GM19468 (cell line): ENCODE results near the gene ICOSLG.
"Not testable (repeated sequence)": the region's sequence is repeated elsewhere in the genome, so short reads cannot be mapped to it uniquely, and the experiment has no call there.

Experiments used
- ATAC-seq: cut with Tn5 transposase; IDR thresholded peaks from one replicate; pipeline ENCODE4 v1.9.1; 2021; ENCODE audit warnings: mild to moderate bottlenecking, moderate library complexity, moderate number of reproducible peaks; ENCODE audit not compliant: unreplicated experiment; ENCODE audit errors: extremely low read depth

Gene ICOSLG, protein sequence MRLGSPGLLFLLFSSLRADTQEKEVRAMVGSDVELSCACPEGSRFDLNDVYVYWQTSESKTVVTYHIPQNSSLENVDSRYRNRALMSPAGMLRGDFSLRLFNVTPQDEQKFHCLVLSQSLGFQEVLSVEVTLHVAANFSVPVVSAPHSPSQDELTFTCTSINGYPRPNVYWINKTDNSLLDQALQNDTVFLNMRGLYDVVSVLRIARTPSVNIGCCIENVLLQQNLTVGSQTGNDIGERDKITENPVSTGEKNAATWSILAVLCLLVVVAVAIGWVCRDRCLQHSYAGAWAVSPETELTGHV

DNA sequence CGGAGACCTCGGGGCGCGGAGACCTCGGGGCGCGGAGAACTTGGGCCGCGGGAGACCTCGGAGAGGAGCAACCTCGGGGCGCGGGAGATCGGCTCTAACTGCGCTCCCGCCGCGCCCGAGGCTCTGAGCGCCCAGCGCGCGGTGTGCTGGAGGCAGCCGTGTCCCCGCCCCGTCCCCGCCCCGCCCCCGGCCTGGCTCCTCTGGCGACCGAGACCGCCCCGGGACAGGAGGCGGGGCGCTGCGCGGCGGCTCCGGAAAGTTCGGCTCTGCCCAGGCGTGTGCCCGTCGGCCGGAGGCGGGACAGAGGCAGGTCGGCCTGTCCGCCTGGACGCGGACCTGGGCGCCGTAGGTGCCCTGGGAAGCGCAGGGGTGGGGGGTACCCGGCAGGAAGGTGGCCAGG is at the start of gene ICOSLG:
Gene ICOSLG (minus strand): TSS at position 102 of the 400 bp plus-strand sequence. CDS start 126 bp downstream, outside the sequence.
- not testable (repeated sequence) for ATAC-seq

DNA sequence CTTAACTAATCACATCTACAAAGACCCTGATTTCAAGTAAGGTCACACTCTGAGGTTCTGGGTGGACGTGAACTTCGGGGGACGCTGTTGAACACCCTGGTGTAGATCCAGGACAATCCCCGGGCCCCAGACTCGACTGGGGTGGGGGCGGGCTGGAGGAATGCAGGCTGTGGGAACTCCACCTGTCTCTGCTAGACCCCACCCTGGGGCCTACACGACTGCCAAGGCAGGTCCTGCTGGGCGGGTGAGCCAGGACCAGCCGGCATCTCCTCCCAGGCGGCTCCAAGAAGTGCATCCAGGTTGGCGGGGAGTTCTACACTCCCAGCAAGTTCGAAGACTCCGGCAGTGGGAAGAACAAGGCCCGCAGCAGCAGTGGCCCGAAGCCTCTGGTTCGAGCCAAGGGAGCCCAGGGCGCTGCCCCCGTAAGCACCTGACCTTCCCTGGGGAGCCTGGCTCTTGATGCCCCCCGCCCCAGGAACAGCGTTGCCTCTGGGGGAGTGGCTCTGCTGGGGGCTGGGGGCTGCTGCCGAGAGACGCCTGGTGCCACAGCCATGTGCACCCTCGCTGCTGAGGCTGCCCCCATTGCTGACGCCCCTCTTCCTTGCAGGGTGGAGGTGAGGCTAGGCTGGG is 48.8 kb upstream of the ICOSLG start:
- ATAC-seq, result no peak

DNA sequence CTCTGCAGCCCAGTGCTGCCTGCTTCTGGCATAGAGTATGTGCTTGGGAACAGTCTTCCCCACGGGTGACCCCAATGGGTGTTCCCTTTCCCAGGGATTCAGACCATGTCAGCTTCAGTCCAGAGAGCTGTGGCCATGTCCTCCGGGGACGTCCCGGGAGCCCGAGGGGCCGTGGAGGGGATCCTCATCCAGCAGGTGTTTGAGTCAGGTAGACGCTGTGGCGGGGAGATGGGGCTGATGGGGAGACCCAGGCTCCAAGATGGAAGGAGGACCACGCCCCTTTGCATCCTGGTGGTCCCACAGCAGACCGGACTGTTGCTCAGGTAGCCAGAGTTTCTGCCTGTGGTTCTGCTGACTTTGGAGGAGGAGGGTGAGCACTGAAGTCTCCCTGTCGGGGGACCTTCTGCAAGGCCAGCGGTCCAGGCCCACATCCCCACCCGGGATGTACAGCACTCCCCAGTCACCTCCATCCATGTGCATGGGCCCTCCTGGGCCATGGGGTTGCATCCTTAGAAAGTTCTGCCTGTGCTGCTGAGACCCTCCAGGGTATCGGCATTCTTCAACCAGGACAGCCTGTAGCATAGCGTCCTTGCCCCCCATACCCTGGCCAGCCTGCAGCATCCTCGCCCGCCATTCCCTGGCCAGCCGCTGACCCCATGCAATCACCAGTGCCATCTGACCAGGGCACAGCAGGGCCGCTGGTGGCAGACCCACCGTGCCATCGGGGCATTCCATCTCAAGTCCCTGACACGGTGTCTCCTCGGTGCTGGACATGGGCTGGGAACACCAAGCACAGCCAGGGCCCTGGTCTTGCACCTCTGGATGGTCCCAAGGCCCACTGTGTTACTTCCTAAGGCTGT is 47.7 kb upstream of the ICOSLG start:
- ATAC-seq, result no peak

DNA sequence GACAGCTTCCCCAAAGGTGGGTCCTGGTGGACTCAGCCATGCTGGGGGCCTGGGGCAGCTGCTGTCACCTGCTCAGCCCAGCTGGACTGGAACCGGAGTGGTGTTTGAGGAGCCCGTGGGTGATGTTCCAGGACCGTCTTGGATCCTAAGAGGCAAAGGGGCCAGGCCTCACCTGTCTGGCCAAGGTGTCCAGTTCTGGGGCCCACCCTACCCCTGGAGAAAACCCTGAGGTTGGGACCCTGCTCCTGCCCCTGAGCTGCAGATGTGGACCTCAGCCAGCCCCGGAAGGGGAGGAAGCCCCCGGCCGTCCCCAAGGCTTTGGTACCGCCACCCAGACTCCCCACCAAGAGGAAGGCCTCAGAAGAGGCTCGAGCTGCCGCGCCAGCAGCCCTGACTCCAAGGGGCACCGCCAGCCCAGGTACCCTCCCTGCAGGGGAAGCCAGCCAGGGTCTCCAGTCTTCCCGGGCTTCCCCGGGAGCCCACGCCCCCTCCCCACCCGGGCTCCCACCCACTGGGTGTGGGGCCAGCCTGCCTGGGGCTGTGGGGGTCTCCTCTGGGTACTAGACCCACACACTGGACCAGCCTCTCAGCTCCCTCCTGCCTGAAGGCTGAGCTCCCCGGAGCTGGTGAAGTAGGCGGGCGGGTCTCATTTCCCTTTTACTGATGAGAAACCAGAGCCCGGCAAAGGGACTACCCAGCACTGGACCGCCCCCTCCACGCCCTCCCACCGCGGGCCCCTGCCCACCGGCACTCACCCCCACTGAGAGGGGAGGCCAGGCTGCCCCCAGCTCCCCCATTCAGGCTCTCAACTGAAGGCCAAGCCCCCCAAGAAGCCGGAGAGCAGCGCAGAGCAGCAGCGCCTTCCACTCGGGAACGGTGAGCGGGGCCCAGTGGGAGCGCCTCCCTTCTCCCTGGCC is 46.2 kb upstream of the ICOSLG start:
- no peak for ATAC-seq

DNA sequence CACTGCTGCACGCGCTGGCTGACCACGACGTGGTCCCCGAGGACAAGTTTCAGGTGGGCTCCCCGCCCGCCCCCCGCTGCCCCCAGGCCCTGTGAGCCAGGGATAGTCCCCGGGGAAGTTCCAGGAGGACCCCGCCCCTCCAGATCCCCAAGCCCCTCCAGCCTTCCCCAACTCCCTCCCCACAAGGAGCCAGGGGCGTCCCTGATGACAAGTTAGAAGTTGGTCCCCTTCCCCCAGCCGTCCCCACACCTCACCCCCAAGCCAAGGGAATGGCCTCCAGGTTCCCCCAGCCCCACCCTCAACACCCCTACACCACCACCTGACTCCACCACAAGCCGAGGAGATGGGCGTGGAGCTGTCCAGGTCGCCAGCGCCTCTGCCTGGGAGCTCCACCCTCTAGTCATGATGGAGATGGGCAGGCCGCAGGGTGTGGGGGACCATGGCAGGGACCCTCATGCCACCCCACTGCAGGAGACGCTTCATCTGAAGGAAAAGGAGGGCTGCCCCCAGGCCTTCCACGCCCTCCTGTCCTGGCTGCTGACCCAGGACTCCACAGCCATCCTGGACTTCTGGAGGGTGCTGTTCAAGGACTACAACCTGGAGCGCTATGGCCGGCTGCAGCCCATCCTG is 45.5 kb upstream of the ICOSLG start:
- no peak for ATAC-seq

DNA sequence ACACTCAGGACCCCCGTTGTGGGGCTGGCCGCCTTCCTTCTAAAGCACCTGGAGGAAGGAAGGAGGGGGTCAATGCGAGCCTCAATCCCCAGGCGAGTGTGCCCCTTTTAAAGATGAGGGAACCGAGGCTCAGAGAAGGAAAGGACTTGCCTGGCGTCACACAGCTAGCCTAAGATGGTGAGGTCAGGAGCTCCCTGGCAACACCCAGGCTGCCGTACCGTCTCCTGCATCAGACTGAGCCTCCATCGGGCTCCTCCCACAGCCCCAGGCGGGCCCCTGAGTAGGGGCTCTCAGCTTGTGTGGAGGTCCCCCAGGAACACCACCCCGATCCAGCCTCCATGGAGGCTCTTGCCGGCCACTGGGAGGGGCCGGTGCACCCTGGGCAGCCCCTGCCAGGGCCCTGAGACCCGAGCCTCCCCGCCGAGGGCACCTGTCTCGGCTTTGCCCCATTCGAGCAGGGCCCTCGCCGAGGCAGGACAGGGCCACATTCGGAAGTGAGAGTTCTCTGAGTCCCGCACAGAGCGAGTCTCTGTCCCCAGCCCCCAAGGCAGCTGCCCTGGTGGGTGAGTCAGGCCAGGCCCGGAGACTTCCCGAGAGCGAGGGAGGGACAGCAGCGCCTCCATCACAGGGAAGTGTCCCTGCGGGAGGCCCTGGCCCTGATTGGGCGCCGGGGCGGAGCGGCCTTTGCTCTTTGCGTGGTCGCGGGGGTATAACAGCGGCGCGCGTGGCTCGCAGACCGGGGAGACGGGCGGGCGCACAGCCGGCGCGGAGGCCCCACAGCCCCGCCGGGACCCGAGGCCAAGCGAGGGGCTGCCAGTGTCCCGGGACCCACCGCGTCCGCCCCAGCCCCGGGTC is 44.6 kb upstream of the ICOSLG start, which contains the start of gene AIRE:
Gene AIRE (plus strand): TSS at position 739 of the 855 bp plus-strand sequence. CDS start 131 bp downstream, outside the sequence.
- ATAC-seq, result no peak

DNA sequence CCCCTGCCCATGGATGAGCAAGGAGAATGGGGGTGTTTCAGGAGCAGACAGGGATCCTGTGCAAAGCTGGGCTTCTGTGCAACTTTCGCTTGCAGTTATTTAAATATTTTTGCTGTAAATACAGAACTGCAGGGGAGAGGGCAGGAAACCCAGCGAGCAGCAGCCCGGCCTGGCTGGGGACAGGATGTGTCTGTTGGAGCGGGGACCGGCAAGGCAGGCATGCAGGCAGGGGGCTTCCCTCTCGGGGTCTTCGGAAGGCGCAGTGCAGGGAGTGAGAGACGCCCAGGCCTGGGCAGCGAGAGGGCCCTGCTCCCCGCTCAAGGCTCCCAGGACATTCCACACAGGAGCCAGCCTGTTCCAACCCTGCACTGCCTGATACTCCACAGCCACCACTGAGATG is 43.2 kb upstream of the ICOSLG start:
- ATAC-seq, result no peak

DNA sequence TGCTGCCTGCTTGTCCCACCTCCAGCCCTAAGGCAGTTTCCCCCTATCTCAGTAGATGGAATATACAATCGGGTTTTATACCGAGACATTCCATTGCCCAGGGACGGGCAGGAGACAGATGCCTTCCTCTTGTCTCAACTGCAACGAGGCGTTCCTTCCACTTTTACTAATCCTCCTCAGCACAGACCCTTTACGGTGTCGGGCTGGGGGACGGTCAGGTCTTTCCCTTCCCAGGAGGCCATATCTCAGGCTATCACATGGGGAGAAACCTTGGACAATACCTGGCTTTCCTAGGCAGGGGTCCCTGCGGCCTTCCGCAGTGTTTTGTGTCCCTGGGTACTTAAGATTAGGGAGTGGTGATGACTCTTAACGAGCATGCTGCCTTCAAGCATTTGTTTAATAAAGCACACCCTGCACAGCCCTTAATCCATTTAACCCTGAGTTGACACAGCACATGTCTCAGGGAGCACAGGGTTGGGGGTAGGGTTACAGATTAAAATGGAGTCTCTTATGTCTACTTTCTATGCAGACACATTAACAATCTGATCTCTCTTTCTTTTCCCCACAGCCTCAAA is 42.6 kb upstream of the ICOSLG start:
- ATAC-seq, result not testable (repeated sequence)

DNA sequence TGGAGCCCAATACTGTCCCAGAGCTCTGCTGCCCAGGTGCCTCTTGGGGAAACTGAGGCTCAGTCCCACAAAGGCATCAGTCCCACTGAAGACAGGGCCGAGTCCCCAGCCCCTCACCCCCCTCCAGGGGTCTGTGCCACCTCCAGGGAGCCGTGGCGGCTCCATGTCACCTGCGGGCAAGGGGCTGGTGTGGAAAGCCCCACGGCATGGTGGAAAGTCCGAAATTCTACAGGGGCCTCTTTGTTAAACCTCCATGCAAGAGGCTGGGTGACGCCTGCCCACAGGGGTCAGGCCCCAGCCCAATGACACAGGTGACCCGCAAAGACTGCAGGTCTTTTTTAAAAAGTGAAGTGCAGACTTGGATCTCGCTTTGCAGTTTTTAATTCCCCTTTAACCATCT is 41.6 kb upstream of the ICOSLG start:
- ATAC-seq, result no peak

DNA sequence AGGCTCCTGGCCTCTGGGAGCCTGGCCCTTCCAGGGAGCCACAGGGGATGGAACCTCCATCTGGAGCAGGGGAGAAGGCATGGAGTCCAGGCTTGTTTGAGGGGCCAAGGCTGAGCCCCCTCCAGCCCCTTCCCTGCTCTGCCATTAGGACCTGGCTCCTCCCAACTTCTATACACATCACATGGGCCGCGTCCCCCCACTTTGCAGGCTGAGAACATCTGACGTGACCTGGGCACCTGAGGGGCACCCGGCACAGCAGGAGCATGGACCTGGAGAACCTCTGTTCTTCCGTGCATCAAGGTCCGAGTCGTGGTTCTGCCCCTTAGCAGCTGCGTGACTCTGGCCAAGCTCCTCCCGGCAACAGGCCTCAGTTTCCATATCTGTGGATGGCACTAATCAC is 41.1 kb upstream of the ICOSLG start:
- no peak for ATAC-seq

DNA sequence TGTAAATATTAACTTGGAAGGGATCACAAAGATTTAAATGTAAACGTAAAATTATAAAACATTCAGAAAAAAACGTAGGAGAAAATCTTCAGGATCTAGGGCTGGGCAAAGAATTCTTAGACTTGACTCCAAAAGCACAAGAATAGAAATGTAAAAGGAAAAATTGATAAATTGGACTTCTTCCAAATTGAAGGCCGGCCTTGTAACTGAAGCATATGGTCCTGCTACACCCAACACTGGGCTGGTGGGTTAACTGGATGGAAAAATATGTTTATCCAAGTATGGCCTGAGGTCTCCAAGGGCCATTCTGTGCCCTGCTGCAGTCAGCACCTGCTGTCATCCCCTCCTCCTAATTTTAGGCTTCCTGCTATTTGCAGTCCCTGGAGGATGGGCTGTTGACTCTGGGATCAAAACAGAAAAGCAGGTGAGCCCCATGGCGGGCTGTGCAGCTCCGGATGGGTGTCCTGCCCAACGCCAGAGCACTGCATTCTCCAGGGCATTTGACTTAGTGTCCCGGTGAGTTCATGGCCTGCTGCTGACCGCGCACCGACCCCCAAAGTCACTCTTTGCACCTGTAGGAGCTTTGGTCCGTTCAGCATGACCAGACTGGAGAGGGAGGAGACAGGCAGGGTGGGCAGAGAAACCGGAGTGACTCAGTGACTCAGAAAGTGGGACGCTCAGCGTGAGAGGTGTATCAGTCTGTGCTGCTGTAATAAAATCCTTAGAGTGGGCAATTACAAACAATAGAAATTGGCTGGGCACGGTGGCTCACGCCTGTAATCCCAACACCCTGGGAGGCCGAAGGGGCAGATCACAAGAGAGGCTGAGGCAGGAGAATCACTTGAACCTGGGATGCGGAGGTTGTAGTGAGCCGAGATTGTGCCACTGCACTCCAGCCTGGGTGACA is 38.9 kb upstream of the ICOSLG start:
- ATAC-seq, result no peak

DNA sequence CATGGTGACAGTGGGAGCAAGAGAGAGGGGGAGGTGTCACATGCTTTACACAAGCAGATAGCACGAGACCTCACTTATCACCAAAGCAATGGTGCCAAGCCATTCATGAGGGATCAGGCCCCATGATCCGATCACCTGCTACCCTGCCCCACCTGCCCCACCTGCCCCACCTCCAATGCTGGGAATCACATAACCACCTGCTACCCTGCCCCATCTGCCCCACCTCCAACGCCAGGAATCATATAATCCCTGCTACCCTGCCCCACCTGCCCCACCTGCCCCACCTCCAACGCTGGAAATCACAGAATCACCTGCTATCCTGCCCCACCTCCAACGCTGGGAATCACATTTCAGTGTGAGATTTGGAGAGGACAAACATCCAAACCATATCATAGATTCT is 34.3 kb upstream of the ICOSLG start:
- ATAC-seq, result no peak

DNA sequence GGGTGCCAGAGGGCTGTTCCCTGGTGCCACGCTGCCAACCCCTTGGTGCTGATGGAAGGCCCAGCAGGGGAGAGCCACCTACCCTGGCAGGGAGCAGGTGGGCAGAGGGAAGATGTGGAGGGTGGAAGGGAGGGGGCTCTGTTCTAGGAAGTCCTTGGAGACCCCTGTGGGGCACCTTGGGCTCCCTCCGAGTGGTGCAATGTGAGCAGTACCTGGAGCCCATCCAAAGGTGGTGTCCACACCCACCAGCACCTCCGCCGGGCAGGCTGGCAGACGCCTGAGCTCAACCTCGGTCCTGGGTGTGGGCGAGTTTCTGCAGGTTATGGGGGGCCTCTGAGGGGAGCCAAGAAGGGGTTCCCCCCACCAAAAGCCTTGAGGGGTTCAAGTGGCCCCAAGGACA is 32.3 kb upstream of the ICOSLG start:
- ATAC-seq, result no peak

DNA sequence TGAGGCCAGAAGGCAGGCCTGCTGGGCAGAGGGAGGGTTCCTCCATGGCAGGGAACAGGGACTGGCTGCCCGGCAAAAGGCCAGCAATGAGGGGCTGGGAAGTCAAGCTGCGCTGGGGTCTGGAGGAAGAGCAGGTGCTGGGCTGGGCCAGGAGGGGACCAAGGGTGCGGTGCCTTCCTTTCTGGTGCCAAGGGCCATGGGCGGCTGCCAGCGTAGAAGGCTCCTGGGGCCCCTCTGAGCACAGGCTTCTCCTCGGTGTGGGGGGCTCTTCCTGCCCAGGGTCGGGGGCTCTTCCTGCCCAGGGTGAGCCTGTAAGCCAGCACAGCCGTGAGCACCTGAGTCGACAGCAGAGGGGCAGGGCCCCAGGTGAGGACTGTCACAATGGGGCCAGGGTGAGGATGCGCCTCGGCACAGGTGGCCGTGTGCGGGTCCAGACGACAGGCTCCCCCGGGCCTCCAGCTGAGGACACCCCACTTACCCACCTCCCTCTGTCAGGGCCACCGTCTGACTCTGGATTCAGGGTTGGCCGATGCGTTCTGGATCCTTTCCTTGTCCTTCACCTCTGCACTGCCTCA is 31.6 kb upstream of the ICOSLG start:
- no peak for ATAC-seq

DNA sequence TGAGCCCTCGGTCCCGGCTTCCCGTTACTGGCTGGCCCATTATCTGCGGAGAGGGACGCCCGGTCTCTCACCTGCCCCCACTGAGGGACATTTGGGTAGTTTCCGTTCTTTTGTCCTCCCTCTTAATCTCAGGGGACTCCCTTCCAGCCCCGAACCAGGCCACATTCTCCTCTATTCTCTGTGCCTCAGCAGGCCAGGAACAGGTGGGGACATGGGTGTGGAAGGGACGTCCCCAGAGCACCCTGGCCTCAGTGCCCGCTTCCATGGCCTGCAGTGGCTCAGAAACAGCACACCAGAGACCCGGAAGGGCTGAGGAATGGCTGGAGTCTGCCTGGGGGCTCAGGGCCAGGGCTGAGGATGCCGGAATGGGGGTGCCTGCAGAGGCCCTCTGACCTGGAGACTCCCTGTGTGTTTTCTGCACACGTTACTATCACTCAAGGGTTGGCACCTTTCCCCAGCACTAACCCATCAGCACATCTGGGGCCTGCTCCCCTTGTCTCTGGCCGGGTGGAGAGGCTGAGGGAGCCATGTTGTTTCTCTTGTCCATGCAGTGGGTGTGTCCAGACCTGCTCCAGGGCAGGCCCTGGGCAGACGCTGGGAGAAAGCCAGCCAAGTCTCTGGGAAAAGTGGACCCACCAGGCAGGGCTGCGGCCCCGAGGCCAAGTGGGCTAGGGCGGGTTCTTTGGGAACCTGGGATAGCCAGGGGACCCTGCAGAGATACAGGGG is 31.0 kb upstream of the ICOSLG start:
- ATAC-seq, result no peak

DNA sequence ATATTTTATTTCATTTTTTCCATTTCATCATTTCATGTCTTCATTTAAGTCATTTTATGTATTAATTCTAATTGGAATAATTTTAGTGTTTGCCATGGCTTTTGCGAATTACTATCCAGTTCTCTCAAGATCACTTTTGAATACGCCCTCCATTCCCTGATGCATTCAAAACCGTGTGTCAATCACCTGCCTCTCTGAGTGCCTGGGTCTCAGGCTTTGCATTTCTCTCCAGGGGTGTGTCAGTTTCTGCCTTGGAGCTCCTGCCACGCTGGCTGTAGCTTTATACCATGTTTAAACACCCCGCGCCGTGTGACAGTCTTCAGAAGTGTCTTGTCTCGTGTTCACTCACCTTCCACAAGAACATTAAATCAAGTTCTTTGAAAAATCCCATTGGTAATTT is 28.3 kb upstream of the ICOSLG start:
- ATAC-seq, result no peak
